ENCODE results near the gene SRF.

GRCh38 chr6:43163899-43164298, 7.2 kb upstream of the SRF start:
- TF ChIP-seq CTCF (IDR thresholded peaks at IDR 0.05) (no peak), EZH2 (IDR thresholded peaks at IDR 0.05; ENCODE audit: borderline replicate concordance, insufficient read depth, low read depth, low read length, poor library complexity, severe bottlenecking) (no peak)

Measured in B cell (primary cell).